Activated CD4-positive, alpha-beta T cell treated with anti-CD3 and anti-CD28 coated beads, Interleukin-2, Interleukin-6, amounts not matched to agents 100 ng/mL and 50 ng/mL, durations not matched to agents 16 hours and 8 hours (primary cell): Measurements from ENCODE around the gene CDKAL1.

Experiments
- DNase-seq: peaks from one replicate; pipeline ENCODE4 v3.0.0-alpha.2; 2020

CDKAL1 gene

DNA sequence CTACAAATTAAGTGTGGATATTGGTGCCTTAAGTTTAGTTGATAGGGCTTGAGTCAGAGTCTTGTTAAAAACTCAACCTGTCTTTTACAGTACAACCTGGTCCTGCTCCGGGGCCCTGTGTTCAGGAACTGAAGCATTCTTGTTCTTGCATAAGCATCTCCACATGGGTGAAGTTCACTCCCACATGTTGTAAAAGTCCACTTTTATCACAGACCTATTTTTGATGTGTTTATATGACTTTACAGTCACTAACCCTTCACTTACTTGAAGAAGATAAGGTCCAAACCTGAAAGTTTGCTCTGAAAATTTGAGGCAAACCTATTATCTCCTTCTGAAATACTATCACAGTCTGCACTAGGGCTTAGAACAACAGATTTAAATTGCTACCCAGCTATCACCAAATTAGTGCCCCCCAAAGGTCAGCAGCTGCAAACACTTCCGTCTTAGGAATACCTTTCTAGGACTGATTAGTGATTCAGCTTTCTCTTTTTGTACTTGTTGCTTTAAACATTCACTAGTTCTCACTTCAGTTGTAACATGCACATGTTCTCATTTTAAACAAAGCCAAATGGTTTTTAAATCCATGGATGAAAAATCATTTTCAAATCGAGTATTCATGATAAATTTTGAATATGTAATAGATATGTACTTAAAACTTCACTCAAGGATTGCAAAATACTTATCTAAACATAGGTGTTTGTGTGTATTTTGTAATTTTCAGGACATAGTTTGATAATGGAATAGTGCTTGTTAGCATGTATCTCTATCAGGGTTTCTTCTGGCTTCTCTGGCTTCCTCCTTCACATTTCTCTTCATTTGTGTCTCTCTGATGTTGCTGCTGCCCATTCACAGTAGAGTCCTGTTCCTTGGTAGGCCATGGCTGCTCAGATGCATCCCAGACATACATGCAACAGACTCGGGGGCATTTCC is 589.5 kb downstream of the CDKAL1 start:
- no peak for DNase-seq

DNA sequence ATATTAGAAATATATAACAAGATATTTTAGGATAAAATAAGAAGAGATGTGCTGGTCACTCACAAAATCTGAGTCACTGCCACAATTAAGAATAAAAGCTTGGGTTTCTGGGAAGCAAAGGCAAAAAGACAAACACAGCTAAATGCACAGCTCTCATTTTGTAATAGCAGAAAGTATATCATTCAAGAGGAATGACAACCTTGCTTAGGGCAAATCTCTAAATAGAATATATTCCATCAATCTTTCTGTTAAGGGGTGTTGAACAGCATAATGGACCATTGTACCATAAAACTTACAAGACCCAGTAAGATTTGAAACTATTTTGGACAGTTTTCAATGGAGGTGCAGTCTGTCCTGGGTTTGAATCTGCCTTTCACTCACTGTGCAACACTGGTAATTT is 594.3 kb downstream of the CDKAL1 start:
- no peak for DNase-seq

DNA sequence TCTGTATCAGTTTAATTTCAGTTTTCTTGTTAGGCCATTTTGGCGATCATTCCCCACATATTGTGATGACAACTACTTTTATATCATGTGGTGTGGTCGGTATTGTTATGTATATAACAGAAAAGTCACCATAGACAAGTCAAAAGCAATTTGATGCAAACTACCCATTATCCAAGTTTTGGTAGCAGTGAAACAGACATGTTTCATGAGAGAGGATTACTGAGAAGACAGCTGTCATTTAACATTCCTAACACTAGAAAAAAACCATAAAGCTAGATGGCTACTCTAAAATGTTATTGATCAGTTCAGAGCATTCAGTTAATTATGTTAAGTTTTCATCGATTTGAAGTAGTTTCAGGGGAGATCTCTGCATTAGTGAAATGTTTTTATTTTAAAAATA is 597.1 kb downstream of the CDKAL1 start:
- DNase-seq: no peak

DNA sequence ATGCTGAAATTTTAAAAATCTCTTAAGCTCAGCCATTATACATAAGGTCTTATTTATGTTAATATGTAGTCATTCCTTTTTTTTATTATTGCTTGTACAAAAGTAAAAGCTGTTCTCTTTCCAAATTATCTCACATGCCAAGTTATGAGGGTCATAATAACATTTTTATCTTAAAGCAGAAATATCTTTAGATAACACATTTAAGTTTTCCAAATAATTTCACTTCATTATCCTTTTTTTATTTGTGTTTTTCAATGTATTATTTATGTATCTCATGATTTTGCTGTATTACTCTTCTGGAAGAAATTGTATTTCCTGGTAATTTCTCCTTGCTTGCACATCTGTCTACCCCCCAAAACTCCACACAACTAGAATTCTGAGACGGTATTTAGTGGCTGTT is 598.2 kb downstream of the CDKAL1 start:
- DNase-seq: no peak

DNA sequence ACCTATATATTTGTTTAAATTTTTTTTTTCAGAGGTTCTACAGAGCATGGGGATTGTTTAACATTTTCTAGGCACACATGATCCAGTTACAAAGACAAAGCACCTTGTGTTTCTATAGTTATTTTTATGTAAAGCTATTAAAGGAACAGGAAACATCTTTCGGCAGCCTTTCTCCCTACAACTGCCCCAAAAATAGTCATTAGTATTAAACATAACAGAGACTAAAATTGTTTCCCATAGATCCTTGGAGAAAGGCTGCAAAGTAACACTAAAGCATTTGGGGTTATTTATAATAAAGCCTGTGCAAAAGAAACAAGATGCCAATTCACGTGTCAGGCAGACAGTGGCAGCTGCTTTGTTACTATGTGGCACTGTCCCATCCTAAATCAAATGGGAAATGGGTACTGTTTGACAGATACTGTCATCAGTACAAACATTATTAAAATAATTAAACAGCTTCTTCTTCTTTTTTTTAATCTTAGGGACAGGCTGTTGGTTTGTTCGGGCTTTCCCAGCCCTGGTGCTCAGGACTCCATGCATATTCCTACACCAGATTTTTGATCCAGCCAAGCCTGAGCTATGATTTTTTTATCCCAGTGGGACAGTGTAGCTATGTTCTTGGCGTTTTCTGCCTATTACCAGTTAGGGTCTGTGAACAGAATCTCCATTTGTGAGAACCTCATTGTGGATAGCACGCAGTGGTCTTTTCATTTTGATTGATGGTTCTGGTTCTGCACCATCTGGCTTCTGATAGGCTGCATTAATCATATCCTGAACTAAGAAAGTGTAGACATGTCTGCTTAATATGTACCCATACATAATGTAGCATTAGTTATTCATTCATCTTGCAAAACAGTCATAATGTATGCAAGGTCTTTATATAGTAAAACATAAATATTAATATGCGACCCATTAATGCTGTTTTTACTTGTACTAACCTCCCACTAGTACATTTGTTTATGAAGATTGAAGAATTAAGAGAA is 598.9 kb downstream of the CDKAL1 start:
- DNase-seq: no peak

DNA sequence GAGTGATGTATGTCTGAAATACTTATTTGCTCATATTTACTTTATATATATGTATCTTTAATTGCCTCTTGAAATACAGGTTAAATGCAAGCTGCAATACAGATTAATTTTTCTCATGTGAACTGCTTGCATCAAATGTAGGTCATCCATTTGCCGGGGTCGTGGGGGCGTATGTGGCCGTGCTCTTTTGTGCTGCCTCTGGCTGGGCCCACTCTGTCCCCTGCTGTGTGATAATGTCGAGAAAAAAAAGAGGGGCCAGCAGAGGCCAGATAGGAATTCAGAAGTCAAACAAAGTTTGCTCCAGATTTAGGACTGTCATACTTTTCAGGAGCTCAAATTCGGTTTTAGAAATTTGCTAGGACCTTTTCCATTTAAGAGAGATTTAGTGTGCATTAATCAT is 599.6 kb downstream of the CDKAL1 start:
- no peak for DNase-seq

DNA sequence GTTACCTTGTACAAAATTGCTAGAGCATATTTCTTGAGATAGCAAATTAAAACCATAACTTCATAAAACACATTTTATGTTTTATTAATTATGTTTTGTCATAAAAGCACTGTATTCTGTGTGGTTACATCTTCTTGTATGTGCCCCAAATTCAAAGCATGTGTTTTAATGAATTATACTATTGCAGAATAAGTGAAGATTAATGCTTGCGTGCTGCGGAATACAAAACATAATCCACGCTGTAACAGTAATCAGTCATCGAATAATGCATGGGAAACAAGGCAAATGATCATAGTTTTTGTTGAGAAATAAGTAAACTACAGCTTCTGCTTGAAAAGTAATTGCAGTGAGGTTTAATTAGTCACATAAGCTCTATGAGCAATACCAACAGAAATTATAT is 600.1 kb downstream of the CDKAL1 start:
- no peak for DNase-seq

DNA sequence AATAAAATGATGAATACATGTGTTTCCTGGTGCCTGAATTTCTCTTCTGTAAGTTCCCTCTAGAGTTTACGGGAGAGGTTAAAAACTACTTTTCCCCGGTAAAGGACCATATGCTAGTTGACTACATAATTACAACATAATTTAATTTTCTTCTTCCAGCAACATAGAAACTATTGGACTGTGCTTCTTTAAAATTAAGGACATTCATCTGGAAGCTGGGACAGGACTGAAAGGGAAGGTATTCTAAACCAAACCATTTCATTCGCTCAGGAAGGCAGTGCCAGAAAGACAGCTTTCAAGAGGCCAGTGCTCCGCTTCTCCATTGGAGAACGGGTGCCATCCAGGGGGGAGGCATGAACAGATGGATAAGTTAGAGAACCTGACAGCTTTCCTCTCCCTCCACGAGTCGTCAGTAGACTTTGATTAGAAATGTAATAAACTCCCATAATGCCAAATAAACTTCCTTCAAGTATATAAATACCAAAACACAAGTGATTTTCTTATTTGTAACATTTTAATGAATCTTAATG is 601.3 kb downstream of the CDKAL1 start:
- DNase-seq: no peak

DNA sequence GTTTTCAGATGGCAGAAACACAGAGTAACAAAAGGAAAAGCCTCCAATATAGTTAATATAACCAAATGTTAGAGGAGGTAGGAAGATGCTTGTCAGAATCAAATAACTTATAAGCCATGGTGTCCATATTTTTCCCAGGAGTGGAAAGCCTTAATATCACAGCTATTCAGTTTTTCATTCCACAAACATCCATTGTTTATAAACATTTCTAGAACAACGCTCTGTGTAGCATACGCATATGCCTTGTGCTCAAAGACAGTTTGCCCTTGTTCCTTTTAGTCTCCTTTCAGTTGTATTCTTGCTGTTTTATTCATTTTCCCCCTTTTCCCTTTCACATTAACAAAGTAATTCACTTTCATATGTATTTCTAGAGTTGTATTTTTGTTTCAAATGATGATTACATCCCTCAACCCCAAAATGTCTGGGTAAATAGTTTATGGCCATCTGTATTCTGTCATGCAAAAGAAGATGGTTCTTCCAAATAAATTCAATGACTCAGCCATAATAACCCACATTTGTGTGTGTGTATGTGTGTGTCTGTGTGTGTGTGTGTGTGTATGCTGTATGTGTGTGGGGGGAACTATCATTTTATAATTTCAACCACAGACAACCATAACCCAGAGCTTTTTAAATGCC is 603.6 kb downstream of the CDKAL1 start:
- no peak for DNase-seq

DNA sequence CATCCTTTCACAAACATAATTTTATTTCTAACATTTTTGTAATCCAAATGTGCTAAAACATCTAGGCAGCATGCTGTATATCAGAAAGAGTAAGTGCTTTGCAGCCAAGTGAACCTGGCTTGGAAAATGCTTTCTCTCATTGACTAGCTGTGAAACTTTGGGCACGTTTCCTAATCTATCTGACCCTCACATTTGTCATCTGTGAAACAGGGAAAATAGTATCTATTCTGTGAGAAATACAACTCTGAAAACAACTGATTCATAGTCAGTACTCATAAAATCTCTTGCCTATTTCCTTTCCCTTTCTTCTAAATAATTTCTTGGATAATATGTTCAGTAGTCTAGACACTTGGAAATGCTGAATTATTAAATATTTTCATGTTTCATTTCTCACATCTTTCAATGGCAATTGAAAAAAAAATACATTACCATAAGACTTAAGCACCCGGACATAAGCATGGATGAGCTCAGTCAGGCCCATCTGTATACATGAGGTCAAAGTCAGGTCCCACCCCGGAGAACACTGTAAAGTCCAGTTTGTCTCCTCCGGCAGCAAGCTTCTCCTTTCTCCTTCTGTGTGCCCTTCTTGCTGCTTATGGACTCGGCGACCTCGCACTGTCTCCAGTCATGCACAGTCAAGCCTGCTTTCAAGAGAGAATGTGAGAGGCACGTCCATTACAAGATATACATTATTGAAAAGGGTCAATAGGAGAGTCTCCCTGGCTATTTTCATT is 604.2 kb downstream of the CDKAL1 start:
- DNase-seq: no peak

DNA sequence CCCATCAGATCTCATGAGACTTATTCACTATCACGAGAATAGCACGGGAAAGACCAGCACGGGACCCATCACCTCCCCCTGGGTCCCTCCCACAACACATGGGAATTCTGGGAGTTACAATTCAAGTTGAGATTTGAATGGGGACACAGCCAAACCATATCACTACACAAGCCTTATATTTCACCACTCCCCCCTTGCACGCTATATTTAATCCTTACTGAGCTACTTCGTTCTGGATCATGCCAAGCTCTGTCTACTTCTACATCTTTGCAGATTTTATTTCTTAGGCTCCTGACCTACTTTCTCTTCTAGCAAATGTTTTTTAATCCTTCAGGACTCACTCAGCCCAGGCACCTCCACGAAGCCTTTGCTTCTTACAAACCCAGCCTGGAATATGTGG is 606.7 kb downstream of the CDKAL1 start:
- DNase-seq: no peak

DNA sequence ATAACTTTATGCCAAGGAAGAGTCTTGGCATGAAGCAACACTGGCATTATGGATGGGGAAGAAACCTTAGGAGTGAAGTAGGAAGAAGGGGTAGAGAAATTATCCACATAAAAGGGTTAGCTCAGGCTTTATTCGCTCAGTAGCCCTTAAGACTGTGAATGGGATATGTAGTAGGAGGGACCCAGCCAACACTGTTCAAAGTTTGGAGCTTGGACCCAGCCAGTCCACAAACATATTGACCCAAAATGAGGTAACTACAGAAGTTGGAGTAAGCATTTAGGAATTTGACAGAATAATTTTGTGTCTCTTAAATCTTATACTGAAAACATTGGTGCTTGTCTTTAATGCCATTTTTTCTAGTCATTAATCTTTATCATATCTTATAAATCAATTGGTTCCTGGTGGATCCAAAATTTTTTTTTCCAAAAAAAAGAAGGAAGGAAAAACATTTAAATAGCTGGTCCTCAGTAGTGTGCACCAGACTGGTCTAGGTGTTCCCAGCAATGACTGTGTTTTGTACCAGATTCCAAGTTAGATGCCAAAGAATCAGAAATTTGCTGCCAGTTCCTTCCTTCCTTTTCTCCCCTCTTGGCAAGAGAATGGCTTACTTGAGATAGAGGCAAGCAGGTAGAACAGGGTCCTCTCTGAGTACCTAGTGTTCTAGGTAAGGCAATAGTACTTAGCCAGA is 607.5 kb downstream of the CDKAL1 start:
- no peak for DNase-seq

DNA sequence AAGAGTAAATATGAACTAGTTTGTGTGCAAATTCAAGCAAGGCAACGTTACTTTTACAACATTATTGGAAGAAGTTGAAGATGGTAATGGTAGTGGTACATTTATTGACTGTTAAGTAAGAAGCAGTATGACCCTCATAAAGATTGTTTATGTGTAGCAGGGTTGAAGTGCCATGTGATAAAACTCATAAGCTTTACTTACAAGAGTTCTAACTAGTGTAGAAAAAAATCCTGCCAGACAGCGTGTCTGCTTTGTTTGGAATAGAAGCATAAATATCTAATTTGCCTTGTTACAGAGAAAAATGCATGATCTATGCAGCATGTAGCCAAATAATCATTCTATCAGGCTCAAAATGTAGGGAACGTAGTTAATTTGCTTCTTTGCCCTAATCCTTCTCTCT is 608.5 kb downstream of the CDKAL1 start:
- DNase-seq: no peak

DNA sequence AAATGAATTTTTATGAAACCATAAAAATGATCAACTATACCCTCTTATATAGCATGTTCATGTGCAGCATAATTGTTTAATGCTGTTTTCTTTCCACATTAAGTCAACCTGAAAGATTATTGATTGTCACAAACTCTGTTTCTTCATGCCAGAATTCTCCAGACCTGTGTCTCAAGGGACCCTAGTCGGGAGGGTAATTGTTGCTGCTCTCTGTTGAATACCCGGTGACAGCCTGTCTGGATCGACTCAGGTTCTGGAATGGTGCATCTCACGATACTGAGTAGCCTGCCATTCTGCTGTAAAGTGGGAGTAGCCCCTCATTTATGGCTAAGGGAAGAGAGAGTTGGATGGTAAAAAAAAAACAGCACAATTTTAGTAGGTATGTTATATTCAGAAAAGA is 609.4 kb downstream of the CDKAL1 start:
- DNase-seq: no peak

DNA sequence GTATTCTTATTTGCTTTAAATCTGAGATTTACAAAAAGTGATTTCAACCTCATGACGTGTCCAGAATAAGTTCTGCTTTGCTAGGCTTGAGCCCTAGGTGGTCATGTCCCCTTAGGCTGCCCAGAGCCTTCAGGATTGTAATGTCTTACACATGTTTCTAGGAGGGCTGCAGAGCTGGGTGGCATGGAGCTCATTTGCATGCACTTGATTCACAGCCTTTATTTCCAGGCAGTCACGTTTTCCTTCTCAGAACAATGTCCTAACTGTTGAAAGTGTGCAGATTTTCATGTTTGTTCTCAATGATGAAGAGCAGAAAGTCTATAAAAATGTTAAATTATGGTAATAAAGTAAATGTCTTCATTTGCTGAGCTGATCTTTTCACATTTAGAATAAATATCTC is 610.7 kb downstream of the CDKAL1 start:
- no peak for DNase-seq

DNA sequence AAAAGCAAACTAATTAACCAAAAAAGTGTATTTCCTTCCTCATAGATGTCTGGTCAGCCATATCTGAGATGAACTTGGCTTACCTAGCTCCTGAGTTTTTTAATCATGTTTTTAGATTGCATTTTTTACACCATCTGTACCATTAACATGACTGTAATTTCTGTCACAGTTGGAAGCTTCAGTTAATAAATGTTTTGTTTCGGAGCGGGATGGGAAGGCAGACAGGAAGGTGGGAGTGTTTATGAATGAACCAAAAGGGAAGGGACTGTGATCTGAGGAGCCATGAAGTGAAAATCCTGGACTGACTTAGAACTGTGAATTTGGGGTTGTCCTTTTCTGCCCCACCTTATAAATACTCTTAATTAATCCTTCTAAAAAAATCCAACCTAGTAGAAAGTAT is 613.7 kb downstream of the CDKAL1 start:
- no peak for DNase-seq

DNA sequence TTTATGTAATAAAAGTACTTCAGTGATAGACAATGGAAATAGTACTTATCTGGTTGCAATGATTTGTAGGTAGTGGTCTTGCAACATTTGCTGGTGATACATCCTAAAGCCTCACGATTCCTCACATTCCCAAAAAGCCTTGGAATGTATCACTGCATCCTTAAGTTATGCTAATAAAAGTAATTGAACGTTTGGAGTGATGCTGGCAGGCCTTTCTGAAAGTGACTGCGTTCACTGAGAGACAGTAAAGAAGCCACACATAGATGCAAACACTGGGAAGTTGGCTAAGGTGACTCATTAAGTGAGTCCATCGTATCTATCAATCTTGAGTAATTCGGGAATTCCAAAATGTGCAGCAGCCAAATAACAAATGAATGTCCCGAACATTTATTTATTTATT is 615.2 kb downstream of the CDKAL1 start:
- no peak for DNase-seq

DNA sequence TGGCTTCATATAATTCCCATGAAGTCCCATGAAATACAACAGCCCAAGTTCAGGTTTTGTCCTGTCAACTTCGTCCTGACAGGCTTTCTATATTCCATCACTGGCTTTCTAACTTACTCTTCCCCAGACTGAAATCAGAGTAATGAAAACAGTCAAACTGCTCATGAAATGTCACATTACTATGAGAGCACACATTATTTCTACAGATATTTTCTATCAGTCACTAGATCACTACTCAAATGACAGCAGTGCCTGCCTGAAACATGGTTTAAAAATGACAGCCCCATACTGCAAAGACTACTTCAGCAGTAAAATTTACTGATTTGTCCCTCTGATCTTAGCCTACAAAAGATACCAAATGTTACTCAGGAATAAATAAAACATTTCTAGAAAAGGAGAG is 616.4 kb downstream of the CDKAL1 start:
- no peak for DNase-seq

DNA sequence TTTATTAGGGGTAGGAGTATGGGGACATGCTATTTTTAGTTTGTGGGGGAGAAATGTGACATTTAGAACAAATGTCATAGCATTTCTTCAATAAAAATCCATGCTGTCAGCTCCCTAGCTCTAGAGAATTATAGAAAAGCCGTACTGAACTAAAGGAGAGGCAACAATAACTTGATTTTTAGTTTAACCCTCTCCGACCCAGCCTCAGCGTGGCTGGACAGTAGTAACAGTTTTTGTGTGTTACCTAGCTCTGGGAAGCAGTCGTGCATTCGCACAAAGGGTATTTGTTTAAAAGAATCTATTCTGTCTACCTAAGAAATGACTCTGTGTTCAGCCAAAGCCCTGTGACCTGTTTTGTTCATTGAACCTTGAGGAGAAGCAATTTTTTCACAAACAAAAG is 616.9 kb downstream of the CDKAL1 start:
- no peak for DNase-seq

DNA sequence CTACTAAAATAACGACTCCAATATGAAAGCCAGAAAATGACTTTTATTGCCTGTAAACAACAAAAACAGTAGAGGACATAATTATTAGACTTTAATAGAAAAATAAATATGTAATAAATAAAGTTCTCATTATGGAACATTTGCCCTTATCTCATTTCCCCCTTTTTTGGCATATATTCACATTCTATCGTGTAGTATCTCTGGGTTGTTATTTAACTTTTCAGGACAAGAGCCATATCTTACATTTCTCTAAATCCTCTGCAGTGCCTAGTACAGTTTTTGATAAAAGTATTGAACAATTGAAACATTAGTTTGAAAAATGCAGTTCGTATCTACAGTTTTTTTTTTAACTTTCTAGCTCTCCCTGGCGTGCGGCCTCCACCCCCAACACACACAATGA is 617.3 kb downstream of the CDKAL1 start:
- DNase-seq: no peak

DNA sequence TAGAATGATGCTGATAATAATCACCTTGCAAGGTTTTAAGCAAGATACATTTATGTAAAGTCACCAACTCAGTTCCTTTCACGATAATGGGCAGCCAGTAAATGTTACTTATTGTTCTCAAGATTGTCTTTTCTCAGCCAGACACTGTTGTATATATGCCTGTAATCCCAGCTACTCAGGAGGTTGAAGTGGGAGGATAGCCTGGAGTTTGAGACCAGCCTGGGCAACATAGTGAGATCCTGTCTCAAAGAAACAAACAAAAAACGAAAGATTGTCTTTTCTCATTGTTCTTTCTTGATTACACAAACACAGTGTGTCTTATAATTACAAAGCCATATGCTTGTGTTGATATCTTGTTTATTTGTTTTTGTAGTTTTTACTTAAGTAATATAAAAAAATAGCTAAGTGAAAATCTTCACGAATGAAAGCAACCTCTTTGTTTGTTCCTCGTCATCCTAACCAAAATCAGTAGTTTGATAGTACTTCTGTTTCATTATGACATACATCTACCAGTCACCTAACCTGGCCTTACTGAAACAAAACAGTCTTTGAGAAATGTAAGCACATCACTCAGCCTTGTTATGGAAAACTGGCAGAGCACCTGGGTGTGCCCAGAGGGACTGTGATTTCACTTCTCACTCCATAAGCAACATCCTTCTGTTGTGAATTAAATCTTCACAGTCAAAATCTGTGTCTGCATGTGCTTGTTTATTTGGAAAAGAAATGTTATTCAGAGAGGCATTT is 623.1 kb downstream of the CDKAL1 start:
- peak; percentile 44 for DNase-seq
